ENCODE results near the gene TEX22. TPM values are rescaled to one million over a fixed set of nuclear protein-coding genes. Genes with fewer than 3 reads are reported as not detected.
A peak's percentile ranks its signal among the peaks of the same experiment; 100 is the strongest.

The TEX22 gene
- total RNA-seq, 5 donors from 2014 or later (not counting 1 experiment from before 2014, with no cell fraction given): 0.93 to 9.0 (median 6.0) TPM

DNA sequence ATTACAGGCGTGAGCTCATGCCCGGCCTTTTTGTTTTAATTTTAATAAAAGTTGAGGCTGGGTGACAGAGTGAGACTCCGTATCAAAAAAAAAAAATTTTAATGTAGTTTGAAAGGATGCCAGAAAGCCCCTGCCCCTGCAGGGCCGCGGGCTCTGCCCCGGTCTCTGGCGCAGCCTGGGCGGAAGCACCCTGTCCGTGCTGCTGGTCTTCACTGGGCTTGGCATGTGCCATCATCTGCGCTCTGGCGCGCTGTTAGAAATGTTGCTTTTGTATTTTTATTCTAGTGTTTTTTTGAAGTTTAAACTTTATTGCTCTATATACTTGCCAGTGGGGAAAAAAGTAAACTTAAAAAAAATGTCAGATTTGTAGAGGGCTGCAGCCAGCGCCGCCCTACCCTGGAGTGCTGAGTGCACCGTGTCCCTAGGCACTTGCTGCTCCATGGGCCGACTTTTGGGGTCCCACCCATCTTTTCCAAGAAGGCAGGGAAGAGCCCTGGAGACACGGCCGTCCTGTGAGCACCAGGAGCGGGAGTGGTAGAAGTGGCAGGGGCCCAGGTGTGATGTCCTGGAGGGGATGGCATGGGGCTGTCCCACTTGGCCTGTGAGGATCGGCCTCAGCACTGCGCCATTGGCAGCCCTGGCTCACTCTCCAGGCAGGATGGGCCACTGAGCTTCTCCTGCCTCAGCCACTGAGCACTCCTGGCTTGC, 25.3 kb downstream of the TEX22 start:
- ATAC-seq (replicated peaks in 1 of 4) (no peak), DNase-seq (no peak)
- Histone ChIP-seq H3K4me1 (ENCODE audit: control insufficient read depth in 1 of 2, extremely low read depth in 1 of 2, insufficient read depth in 2 of 2, low read length in 2 of 2) (peaks cover 5 to 43% of the 10 kb centered on the region in 2 experiments), H3K4me3 (ENCODE audit: control insufficient read depth in 1 of 2, extremely low read depth in 1 of 2, low read length in 1 of 2) (no peak overlapping the region), H3K27ac (ENCODE audit: low read length) (no peak overlapping the region), H3K9me3 (no peaks in the 10 kb centered on the region), H3K36me3 (ENCODE audit: control insufficient read depth in 2 of 2, extremely low read depth in 1 of 2, insufficient read depth in 1 of 2, low read length in 1 of 2) (peaks cover 6 to 12% of the 10 kb centered on the region in 2 donors), H3K27me3 (replicated peaks in 1 of 2; ENCODE audit: control insufficient read depth in 2 of 2, extremely low read depth in 1 of 2, insufficient read depth in 2 of 2, low read length in 1 of 2) (peaks cover 0 to 7% of the 10 kb centered on the region in 2 experiments)
- H3K27ac Mint-ChIP-seq: peak overlapping the region in 1 of 2 donors; percentile 14
- 95% methylated on average over 15 of the region's 21 CpGs for WGBS (ENCODE audit: insufficient coverage)
- peaks cover 0 to 5% (median 0%) of the 10 kb centered on the region in 3 donors for H3K9me3 Mint-ChIP-seq
- ChIA-PET POLR2A (interaction anchor here in 1 of 2 donors (0.7 kb wide), 1 partner anchor 20 kb away, joined by 3 read pairs; no protein-coding TSS in a partner anchor), CTCF (no interaction called here)
- no peak overlapping the region for H3K4me3 Mint-ChIP-seq
- H3K27me3 Mint-ChIP-seq: no peaks in the 10 kb centered on the region
- H3K4me1 Mint-ChIP-seq: peaks cover 40 to 43% (median 42%) of the 10 kb centered on the region in 3 donors
- peaks cover 10% of the 10 kb centered on the region for H3K36me3 Mint-ChIP-seq

- peaks cover 0 to 5% (median 0%) of the 10 kb centered on the region in 3 donors for H3K9me3 Mint-ChIP-seq
- no peak overlapping the region for H3K27ac Mint-ChIP-seq
- Histone ChIP-seq H3K9me3 (no peaks in the 10 kb centered on the region), H3K4me3 (ENCODE audit: control insufficient read depth in 1 of 2, extremely low read depth in 1 of 2, low read length in 1 of 2) (no peak overlapping the region), H3K27ac (ENCODE audit: low read length) (no peak overlapping the region), H3K27me3 (replicated peaks in 1 of 2; ENCODE audit: control insufficient read depth in 2 of 2, extremely low read depth in 1 of 2, insufficient read depth in 2 of 2, low read length in 1 of 2) (no peaks in the 10 kb centered on the region), H3K4me1 (ENCODE audit: control insufficient read depth in 1 of 2, extremely low read depth in 1 of 2, insufficient read depth in 2 of 2, low read length in 2 of 2) (peaks cover 5 to 35% of the 10 kb centered on the region in 2 experiments), H3K36me3 (ENCODE audit: control insufficient read depth in 2 of 2, extremely low read depth in 1 of 2, insufficient read depth in 1 of 2, low read length in 1 of 2) (peaks cover 6 to 12% of the 10 kb centered on the region in 2 donors)
- peaks cover 36 to 40% (median 38%) of the 10 kb centered on the region in 3 donors for H3K4me1 Mint-ChIP-seq
- H3K4me3 Mint-ChIP-seq: no peak overlapping the region
- 97% methylated on average over 10 of the region's 12 CpGs for WGBS (ENCODE audit: insufficient coverage)
- no peak for ATAC-seq (replicated peaks in 1 of 4)
- H3K36me3 Mint-ChIP-seq: peaks cover 10% of the 10 kb centered on the region
- no peaks in the 10 kb centered on the region for H3K27me3 Mint-ChIP-seq
- DNase-seq: no peak
- POLR2A ChIA-PET: no interaction called here
- CTCF ChIA-PET: no interaction called here
Measured at GRCh38 chr14:105424861-105425260, 26.5 kb downstream of the TEX22 start.

DNA sequence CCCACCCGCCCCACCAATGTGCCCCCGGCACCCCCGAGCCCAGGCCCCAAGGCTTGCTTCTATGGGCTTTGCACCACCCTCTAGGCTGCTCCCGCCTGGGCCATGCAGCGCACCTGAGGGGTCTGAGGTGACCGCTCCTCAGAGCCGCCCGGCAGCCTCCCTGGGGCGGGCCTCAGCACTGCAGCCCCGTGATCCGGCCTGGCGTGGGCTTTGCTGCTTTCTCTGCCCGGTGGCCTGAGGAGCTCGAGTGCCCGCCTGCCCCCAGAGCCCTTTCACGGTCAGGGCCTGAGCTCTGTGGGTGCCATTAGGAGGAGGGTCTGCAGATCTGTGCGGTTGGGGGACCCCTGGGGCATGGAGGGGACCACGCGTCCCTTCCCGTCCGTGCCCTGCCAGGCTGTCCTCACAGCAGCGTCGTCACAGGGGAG, 27.5 kb downstream of the TEX22 start:
- Mint-ChIP-seq H3K27ac (no peak overlapping the region), H3K4me1 (peaks cover 35 to 39% (median 35%) of the 10 kb centered on the region in 3 donors), H3K9me3 (peaks cover 0 to 7% (median 0%) of the 10 kb centered on the region in 3 donors), H3K27me3 (no peaks in the 10 kb centered on the region), H3K4me3 (no peak overlapping the region), H3K36me3 (peaks cover 17% of the 10 kb centered on the region)
- no peak overlapping the region for H3K27ac ChIP-seq (ENCODE audit: low read length)
- no peaks in the 10 kb centered on the region for H3K9me3 ChIP-seq
- H3K4me3 ChIP-seq (ENCODE audit: control insufficient read depth in 1 of 2, extremely low read depth in 1 of 2, low read length in 1 of 2): no peak overlapping the region
- over 99% methylated on average over 16 of the region's 23 CpGs for WGBS (ENCODE audit: insufficient coverage)
- CTCF ChIA-PET: no interaction called here
- no peaks in the 10 kb centered on the region for H3K27me3 ChIP-seq (replicated peaks in 1 of 2; ENCODE audit: control insufficient read depth in 2 of 2, extremely low read depth in 1 of 2, insufficient read depth in 2 of 2, low read length in 1 of 2)
- no peak for ATAC-seq (replicated peaks in 1 of 4)
- no peak for DNase-seq
- H3K36me3 ChIP-seq (ENCODE audit: control insufficient read depth in 2 of 2, extremely low read depth in 1 of 2, insufficient read depth in 1 of 2, low read length in 1 of 2): peaks cover 11 to 12% of the 10 kb centered on the region in 2 donors
- POLR2A ChIA-PET: interaction anchor here in 1 of 2 donors (0.6 kb wide), 1 partner anchor 1525 kb away, joined by 6 read pairs; no protein-coding TSS in a partner anchor
- H3K4me1 ChIP-seq (ENCODE audit: control insufficient read depth in 1 of 2, extremely low read depth in 1 of 2, insufficient read depth in 2 of 2, low read length in 2 of 2): peaks cover 2 to 28% of the 10 kb centered on the region in 2 experiments

DNA sequence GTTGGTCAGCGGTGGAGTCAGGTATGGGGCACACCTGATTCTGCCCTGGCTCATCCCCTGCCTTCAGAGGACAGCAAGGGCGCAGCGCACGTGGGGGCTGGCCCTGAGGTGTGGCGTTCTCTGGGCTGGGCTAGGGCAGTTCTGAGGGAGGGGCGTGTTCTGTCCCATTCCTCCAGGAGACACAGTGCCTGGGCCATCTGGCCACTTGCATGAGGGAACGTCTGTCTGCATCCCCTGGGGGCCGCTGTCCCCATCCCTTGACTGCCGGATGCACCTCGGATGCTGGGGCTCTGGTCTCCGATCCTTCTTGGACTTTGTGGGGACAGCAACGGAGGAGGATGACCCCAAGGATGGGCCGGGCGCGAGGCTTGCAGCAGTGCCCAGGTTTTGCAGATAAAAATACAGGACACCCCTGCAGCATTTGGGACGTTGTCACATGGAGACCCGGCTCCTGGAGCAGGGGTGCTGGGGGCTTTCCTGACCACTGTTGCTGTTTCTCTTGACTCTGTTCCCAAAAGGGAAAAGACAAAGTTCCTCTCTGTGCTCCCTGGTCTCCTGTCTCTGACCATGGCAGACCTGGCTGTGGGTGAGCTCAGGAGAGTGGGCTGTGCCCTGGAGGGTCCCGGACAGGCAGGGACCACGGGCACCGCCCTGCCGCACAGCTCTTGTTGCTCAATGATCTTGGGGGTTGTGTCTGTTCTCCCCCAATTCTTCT, 28.2 kb downstream of the TEX22 start:
- ATAC-seq (replicated peaks in 1 of 4) (no peak), DNase-seq (no peak)
- 96% methylated on average over 14 of the region's 21 CpGs for WGBS (ENCODE audit: insufficient coverage)
- peaks cover 0 to 21% of the 10 kb centered on the region in 2 experiments for H3K4me1 ChIP-seq (ENCODE audit: control insufficient read depth in 1 of 2, extremely low read depth in 1 of 2, insufficient read depth in 2 of 2, low read length in 2 of 2)
- ChIA-PET CTCF (interaction anchor here in 1 of 2 donors (0.6 kb wide), 1 partner anchor 1787 kb away, joined by 3 read pairs; no protein-coding TSS in a partner anchor), POLR2A (interaction anchor here in 1 of 2 donors (0.6 kb wide), 1 partner anchor 1526 kb away, joined by 6 read pairs; no protein-coding TSS in a partner anchor)
- H3K27ac ChIP-seq (ENCODE audit: low read length): no peak overlapping the region
- H3K4me3 Mint-ChIP-seq: no peak overlapping the region
- H3K4me3 ChIP-seq (ENCODE audit: control insufficient read depth in 1 of 2, extremely low read depth in 1 of 2, low read length in 1 of 2): no peak overlapping the region
- peaks cover 27 to 32% (median 28%) of the 10 kb centered on the region in 3 donors for H3K4me1 Mint-ChIP-seq
- H3K36me3 Mint-ChIP-seq: peaks cover 23% of the 10 kb centered on the region
- H3K27me3 Mint-ChIP-seq: no peaks in the 10 kb centered on the region
- no peaks in the 10 kb centered on the region for H3K27me3 ChIP-seq (replicated peaks in 1 of 2; ENCODE audit: control insufficient read depth in 2 of 2, extremely low read depth in 1 of 2, insufficient read depth in 2 of 2, low read length in 1 of 2)
- H3K36me3 ChIP-seq (ENCODE audit: control insufficient read depth in 2 of 2, extremely low read depth in 1 of 2, insufficient read depth in 1 of 2, low read length in 1 of 2): peaks cover 11 to 12% of the 10 kb centered on the region in 2 donors
- H3K9me3 Mint-ChIP-seq: peaks cover 0 to 7% (median 0%) of the 10 kb centered on the region in 3 donors
- no peaks in the 10 kb centered on the region for H3K9me3 ChIP-seq
- no peak overlapping the region for H3K27ac Mint-ChIP-seq

DNA sequence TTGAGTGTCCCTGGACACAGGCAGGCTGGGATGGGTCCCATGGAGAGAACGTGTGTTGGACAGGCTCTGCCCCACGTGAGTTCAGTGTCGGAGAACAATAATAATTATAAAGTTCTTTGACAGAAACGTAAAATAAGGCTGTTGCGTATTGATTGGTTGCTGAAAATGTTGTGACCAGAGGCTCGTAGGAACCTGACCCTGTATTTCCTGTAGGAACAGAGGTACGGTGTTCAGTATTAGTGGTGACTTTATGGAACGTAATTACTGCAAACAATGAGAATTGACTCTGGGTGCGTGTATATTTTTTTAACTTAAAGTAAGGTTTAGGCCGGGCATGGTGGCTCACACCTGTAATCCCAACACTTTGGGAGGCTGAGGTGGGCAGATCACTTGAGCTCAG, 29.1 kb downstream of the TEX22 start:
- no peak overlapping the region for H3K27ac ChIP-seq (ENCODE audit: low read length)
- H3K36me3 Mint-ChIP-seq: peaks cover 23% of the 10 kb centered on the region
- no peaks in the 10 kb centered on the region for H3K9me3 ChIP-seq
- no peaks in the 10 kb centered on the region for H3K27me3 ChIP-seq (replicated peaks in 1 of 2; ENCODE audit: control insufficient read depth in 2 of 2, extremely low read depth in 1 of 2, insufficient read depth in 2 of 2, low read length in 1 of 2)
- peaks cover 0 to 13% of the 10 kb centered on the region in 2 experiments for H3K4me1 ChIP-seq (ENCODE audit: control insufficient read depth in 1 of 2, extremely low read depth in 1 of 2, insufficient read depth in 2 of 2, low read length in 2 of 2)
- ChIA-PET CTCF (no interaction called here), POLR2A (no interaction called here)
- no peak overlapping the region for H3K4me3 ChIP-seq (ENCODE audit: control insufficient read depth in 1 of 2, extremely low read depth in 1 of 2, low read length in 1 of 2)
- H3K36me3 ChIP-seq (ENCODE audit: control insufficient read depth in 2 of 2, extremely low read depth in 1 of 2, insufficient read depth in 1 of 2, low read length in 1 of 2): peaks cover 11 to 12% of the 10 kb centered on the region in 2 donors
- WGBS (ENCODE audit: insufficient coverage): 88% methylated on average over 5 of the region's 10 CpGs
- H3K9me3 Mint-ChIP-seq: peaks cover 0 to 7% (median 0%) of the 10 kb centered on the region in 3 donors
- no peak overlapping the region for H3K27ac Mint-ChIP-seq
- DNase-seq (no peak), ATAC-seq (replicated peaks in 1 of 4) (no peak)
- H3K4me1 Mint-ChIP-seq: peaks cover 20 to 24% (median 21%) of the 10 kb centered on the region in 3 donors
- H3K4me3 Mint-ChIP-seq: no peak overlapping the region
- H3K27me3 Mint-ChIP-seq: no peaks in the 10 kb centered on the region

DNA sequence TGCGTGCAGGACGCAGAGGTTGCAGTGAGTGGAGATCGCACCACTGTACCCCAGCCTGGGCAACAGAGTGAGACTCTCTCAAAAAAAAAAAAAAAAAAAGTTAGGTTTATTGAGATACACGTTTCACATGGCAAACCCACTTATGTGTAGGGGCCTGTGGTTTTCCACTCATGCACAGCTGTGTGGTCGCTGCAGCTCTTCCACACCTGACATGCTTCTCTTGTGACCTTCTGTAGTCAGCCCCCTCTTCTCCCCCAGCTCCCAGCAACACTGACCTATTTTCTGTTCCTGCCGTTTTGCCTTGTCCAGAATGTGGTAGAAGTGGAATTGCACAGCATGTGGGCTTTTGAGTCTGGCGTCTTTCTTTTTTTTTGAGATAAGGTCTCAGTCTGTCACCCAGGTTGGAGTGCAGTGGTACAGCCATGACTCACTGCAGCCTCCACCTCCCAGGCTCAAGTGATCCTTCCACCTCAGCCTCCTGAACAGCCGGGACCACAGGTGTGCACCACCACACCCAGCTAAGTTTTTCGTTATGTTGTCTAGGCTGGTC, 29.7 kb downstream of the TEX22 start:
- peak overlapping the region in 1 of 2 donors; percentile 22 for H3K27ac Mint-ChIP-seq

More for the DNA sequence above, 29.7 kb downstream of the TEX22 start:
- no peaks in the 10 kb centered on the region for H3K27me3 Mint-ChIP-seq
- Histone ChIP-seq H3K9me3 (no peaks in the 10 kb centered on the region), H3K4me1 (ENCODE audit: control insufficient read depth in 1 of 2, extremely low read depth in 1 of 2, insufficient read depth in 2 of 2, low read length in 2 of 2) (peaks cover 0 to 9% of the 10 kb centered on the region in 2 experiments), H3K4me3 (ENCODE audit: control insufficient read depth in 1 of 2, extremely low read depth in 1 of 2, low read length in 1 of 2) (no peak overlapping the region), H3K36me3 (ENCODE audit: control insufficient read depth in 2 of 2, extremely low read depth in 1 of 2, insufficient read depth in 1 of 2, low read length in 1 of 2) (peaks cover 11 to 12% of the 10 kb centered on the region in 2 donors), H3K27ac (ENCODE audit: low read length) (no peak overlapping the region), H3K27me3 (replicated peaks in 1 of 2; ENCODE audit: control insufficient read depth in 2 of 2, extremely low read depth in 1 of 2, insufficient read depth in 2 of 2, low read length in 1 of 2) (no peaks in the 10 kb centered on the region)
- H3K4me3 Mint-ChIP-seq: no peak overlapping the region
- no peak for ATAC-seq (replicated peaks in 1 of 4)
- H3K9me3 Mint-ChIP-seq: peaks cover 0 to 7% (median 0%) of the 10 kb centered on the region in 3 donors
- ChIA-PET POLR2A (no interaction called here), CTCF (no interaction called here)
- H3K36me3 Mint-ChIP-seq: peaks cover 23% of the 10 kb centered on the region
- 73% methylated on average over 3 of the region's 9 CpGs for WGBS (ENCODE audit: insufficient coverage)
- H3K4me1 Mint-ChIP-seq: peaks cover 15 to 18% (median 16%) of the 10 kb centered on the region in 3 donors
- no peak for DNase-seq
